GM19455 (cell line): ENCODE data around the gene TVP23A.
"Not testable (repeated sequence)": the region's sequence is repeated elsewhere in the genome, so short reads cannot be mapped to it uniquely, and the experiment has no call there.

ENCODE experiments used
- ATAC-seq: cut with Tn5 transposase; IDR thresholded peaks from one replicate; pipeline ENCODE4 v1.9.1; 2021; ENCODE audit not compliant: unreplicated experiment

TVP23A gene

DNA sequence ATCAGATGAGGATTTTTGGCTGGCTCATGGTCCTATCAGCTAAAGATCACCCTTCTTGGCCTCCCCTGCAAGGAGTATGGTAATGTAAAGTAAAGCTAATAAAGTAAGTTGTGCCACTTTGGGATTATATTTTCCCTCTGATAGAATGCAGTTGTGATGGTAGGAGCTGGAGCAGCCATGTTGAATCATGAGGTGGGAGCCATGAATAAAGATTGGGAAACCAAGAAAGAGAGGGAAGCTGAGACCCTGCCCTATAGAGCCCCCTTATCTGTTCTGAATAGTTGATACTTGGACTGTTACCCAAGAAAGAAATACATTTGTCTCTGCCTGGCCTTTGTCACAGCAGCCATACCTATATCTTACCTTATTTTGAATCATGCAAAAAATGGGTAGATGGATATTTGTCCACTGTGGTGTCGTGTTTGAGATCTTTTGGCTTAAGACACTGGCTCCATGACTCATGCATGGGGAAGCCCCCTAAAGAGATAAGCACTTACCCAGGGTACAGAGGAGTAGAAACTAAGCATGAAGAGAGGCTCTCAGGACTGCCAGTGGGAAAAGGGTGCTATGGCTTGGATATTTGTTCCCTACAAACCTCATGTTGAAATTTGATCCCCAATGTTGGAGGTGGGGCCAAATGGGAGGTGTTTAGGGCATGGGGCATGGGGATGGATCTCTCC lies 17.7 kb upstream of the TVP23A start:
- no peak for ATAC-seq

GRCh38 chr16:10835281-10835931 lies 16.8 kb upstream of the TVP23A start:
- ATAC-seq, result no peak

- ATAC-seq, result no peak
Observed at GRCh38 chr16:10834766-10835165, 16.2 kb upstream of the TVP23A start.

DNA sequence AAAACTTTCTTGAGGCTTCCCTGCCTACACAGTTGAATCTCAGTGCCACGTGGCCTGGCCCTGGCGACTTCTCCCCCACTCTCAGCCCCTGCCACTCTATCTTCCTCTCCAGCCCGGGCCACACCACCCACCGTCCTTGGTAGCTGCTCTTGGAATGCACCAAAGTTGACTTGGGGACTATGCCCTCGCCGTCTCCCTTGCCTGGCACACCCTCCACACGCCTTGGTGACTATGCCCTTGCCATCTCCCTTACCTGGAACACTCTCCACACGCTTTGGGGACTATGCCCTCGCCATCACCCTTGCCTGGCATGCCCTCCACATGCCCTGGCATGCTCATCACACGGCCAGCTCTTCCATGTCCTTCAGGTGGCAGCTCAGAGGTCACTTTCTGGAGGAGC lies 15.5 kb upstream of the TVP23A start:
- no peak for ATAC-seq

DNA sequence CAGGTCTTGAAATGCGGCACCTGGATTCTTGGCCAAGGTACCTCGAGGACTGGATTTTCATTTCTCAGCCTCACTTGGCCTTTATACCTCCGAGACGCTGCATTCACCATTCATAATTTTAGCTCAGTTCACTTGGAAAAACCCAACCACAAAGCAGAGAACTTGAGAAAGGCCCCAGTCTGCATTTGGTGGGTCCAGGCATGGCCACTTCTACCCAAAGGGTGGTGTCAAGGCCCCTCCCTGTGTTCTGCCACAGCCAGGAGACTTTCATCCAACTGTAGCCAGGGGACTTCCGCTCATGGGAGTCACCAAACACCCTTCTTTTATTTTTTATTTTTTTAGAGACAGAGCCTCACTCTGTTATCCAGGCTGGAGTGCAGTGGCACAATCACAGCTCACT lies 14.7 kb upstream of the TVP23A start:
- ATAC-seq, result no peak

GRCh38 chr16:10831894-10832886 lies 13.6 kb upstream of the TVP23A start:
- ATAC-seq, result no peak

DNA sequence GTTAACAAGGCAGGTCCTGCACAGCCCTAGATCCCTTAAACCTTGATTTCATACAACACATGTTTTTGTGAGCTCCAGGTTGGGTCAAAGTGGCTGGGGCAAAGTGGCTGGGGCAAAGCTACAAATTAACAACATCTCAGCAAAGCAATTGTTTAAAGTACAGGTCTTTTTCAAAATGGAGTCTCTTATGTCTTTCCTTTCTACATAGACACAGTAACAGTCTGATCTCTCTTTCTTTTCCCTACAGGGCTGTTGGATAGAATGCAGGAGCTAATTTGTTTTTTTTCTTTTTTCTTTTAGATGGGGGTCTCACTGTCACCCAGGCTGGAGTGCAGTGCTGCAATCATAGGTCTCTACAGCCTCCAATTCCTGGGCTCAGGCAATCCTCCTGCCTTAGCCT lies 11.6 kb upstream of the TVP23A start:
- not testable (repeated sequence) for ATAC-seq

DNA sequence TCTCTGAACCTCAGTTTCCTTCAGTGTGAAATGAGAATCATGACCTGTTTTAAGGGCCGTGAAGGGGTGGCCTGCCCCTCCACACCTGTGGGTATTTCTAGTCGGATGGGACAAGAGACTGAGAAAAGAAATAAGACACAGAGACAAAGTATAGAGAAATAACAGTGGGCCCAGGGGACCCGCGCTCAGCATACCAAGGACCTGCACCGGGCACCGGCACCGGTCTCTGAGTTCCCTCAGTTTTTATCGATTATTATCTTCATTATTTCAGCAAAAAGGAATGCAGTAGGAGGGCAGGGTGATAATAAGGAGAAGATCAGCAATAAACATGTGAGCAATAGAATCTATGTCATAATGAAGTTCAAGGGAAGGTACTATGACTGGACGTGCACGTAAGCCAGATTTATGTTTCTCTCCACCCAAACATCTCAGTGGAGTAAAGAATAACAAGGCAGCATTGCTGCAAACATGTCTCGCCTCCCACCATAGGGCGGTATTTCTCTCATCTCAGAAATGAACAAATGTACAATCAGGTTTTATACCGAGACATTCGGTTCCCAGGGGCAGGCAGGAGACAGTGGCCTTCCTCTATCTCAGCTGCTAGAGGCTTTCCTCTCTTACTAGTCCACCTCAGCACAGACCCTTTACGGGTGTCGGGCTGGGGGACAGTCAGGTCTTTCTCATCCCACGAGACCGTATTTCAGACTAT lies 10.9 kb upstream of the TVP23A start:
- not testable (repeated sequence) for ATAC-seq

- ATAC-seq, result no peak
Observed at GRCh38 chr16:10828851-10829366, 10.3 kb upstream of the TVP23A start.

DNA sequence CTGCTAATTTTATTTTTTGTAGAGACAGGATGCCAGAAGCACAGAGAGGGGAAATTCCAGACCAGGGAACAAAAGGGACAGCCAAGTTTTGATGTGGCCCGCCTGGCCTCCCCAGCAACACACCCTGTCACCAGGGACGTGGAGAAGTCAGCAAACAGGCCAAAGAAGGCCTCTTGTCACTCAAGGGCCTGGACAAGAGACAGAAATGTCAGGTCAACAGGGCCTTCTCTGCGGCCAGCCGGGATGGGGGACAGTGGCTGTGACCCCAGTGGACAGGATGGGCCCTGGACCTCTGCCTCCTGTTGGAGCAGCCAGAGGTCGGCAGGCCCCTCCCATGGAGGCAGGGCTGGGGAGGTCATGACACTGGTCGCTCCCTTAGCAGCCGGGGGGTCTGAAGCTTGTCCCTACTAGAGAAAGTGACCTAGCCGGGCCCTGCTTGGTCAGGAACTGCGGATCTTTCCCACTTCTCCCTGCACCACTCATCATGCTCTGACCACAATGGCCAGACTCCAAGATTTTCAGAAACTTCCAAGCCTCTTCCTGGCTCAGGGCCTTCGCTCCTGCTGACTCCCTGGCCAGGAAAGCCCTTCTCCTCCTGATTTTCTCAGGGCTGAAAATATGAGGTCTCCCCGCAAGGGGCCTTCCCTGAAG lies 9.2 kb upstream of the TVP23A start:
- no peak for ATAC-seq

DNA sequence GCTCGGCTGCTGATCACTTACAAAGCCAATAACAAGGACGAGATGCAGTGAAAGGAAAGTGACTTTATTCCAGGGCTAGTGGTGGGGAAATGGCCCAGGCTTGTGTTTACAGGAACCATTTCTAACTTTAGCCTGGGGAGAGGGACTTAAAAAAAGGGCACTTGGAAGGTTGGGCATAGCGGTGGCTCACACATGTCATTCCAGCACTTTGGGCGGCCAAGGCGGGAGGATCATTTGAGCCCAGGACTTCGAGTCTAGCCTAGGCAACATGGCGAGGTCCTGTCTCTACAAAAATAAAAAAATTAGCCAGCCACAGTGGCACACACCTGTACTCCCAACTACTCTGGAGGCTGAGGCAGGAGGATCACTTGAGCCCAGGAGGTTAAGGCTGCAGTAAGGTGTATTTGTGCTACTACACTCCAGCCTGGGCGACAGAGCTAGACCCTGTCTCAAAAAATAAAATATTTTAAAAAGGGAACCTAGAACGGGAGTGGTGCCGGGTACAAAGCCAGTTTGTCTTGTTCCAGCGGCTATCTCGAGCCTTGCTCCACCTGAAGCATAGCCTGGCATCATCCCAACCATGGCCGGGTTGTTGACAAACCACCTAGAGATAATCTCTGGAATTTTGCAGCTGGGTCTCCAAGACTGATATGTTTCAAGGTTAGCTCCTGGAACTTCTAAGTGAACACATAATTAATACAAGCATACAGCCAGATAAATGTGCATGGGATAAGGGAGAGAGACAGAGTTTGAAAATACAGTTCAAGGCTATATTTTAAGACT lies 5.7 kb upstream of the TVP23A start:
- ATAC-seq, result no peak

DNA sequence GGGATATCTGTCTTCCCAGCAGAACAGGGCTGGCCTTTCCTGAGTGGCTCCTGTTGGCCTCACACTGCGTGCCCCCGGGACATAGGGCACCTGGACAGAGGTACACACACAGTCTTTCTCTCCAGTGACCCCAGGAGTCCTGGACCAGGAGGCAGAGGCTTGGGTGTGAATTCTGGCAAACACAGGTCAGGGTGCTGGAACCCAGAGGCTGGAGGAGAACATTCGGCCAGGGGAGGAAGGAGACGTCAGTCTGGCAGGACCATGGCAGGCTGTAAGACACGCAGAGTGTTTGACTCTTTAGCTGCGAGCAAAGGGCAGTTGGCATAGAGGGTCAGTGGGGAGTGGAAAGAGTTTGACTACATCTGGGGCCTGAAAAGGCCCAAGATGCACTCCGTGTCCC lies 4.1 kb upstream of the TVP23A start:
- no peak for ATAC-seq

GRCh38 chr16:10820546-10820945 lies 2.0 kb upstream of the TVP23A start:
- no peak for ATAC-seq

- ATAC-seq, result no peak
Observed at GRCh38 chr16:10817514-10817913, 1.1 kb downstream of the TVP23A start.

- ATAC-seq, result no peak
Observed at GRCh38 chr16:10813099-10813455, 5.5 kb downstream of the TVP23A start.

- ATAC-seq, result peak; percentile 78
Observed at GRCh38 chr16:10812312-10813098, 6.1 kb downstream of the TVP23A start.

DNA sequence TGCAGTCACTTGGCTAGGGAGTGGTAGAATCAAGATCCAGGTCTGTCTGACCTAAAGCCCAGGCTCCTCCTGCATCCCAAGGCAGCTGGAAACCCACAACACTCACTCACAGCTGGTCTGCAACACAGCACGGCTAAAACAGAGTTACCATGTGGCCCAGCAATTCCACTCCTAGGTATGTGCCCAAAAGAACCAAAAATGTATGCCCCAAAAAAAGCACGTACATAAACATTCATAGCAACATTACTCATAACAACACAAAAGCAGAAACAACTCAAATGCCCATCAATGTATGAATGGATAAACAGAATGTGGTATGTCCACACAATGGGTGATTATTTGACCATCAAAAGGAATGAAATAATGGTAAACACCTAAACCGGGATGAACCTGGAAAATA lies 8.9 kb downstream of the TVP23A start:
- ATAC-seq, result no peak

DNA sequence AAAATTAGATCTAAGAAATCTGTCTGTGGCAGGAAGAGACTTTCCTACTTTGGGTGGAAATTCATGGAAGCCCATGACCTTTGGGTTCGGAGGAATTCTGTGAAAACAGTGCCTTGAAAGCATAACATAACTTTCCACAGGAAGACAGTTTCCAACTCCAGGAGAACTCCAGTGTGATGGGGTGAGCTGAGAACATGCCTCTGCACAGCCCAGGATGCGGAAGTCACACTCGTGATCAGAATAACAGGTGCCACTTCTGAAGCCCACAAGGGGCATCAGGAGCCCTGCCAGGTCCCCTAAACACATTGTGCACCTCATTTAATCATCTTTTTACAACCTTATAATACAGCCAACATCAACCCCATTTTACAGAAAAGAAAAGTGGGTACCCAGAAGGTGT lies 9.7 kb downstream of the TVP23A start:
- no peak for ATAC-seq

DNA sequence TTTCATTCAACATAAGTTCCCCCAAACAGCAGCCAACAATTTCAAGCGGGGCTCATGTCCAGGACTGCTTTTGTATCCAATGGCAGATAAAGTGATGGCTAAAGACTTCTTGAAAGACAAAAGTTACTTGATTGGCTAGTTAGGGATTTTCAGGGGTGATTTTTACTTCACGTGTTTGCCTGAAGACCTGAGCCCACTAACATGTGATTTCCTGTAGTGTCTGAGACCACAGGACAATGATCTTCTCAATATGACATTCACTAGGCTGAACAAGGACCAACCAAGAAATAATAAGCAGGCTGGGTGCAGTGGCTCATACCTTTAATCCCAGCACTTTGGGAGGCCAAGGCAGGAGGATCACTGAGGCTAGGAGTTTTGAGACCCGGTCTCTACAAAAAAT lies 10.4 kb downstream of the TVP23A start:
- ATAC-seq, result no peak
